CD14-positive monocyte (primary cell): ENCODE data around the gene RGS2. TPM values are rescaled to one million over a fixed set of nuclear protein-coding genes. Genes with fewer than 3 reads are reported as not detected.

Experiments used
- DNase-seq, 3 donors: peaks; one replicate each; pipeline ENCODE4 v3.0.0-alpha.2; 2011 to 2022
- H2AFZ ChIP-seq: 2 replicates; pipeline ENCODE4 v1.6.0; 2012; ENCODE audit warnings: mild to moderate bottlenecking, low read depth, low read length, inconsistent platforms; ENCODE audit not compliant: insufficient read depth, poor library complexity, severe bottlenecking
- H3K27ac ChIP-seq, 2 donors: 1 replicate in 1 of 2; 2 replicates in 1 of 2; pipeline ENCODE4 v1.5.1; 2012 to 2013; ENCODE audit warnings: low read length in 2 of 2, control low read depth in 1 of 2, inconsistent platforms in 1 of 2, low read depth in 1 of 2, mild to moderate bottlenecking in 1 of 2
- H3K27me3 ChIP-seq, 2 donors: one replicate each; pipeline versions ENCODE4 v1.6.0 to v1.6.1; 2011 to 2013; ENCODE audit warnings: low read length in 2 of 2; ENCODE audit not compliant: control insufficient read depth in 2 of 2, insufficient read depth in 2 of 2
- H3K36me3 ChIP-seq, 2 donors: replicated peaks in 1 of 2; 1 replicate in 1 of 2; 2 replicates in 1 of 2; pipeline versions ENCODE4 v1.5.1 to v1.6.1; 2012 to 2013; ENCODE audit warnings: low read length in 2 of 2, control low read depth in 1 of 2, inconsistent platforms in 1 of 2, mild to moderate bottlenecking in 1 of 2; ENCODE audit not compliant: insufficient read depth in 2 of 2, control insufficient read depth in 1 of 2
- H3K4me1 ChIP-seq, 2 donors: 1 replicate in 1 of 2; 2 replicates in 1 of 2; pipeline versions ENCODE4 v1.5.1 to v1.6.1; 2012 to 2013; ENCODE audit warnings: low read length in 2 of 2, control low read depth in 1 of 2, inconsistent platforms in 1 of 2, mild to moderate bottlenecking in 1 of 2, moderate library complexity in 1 of 2; ENCODE audit not compliant: insufficient read depth in 2 of 2, control insufficient read depth in 1 of 2
- H3K4me2 ChIP-seq: replicated peaks from 2 replicates; pipeline ENCODE3; 2012; ENCODE audit warnings: low read length, moderate library complexity, mild to moderate bottlenecking; ENCODE audit not compliant: poor library complexity, severe bottlenecking; ENCODE audit errors: extremely low read depth
- H3K4me3 ChIP-seq, 3 experiments: fragments of 200-600 bp in 1 of 3; sonication (generic) in 1 of 3; replicated peaks in 1 of 3; 1 replicate in 2 of 3; 2 replicates in 1 of 3; pipeline ENCODE4 v1.5.1; 2011 to 2013; ENCODE audit warnings: low read length in 3 of 3, mild to moderate bottlenecking in 3 of 3, control low read depth in 2 of 3, low read depth in 2 of 3, inconsistent platforms in 1 of 3, moderate library complexity in 1 of 3
- H3K79me2 ChIP-seq: 2 replicates; pipeline ENCODE4 v1.6.0; 2012; ENCODE audit warnings: mild to moderate bottlenecking, control low read depth, inconsistent platforms, low read length, moderate library complexity; ENCODE audit not compliant: insufficient read depth
- H3K9ac ChIP-seq: 2 replicates; pipeline ENCODE4 v1.6.0; 2017; ENCODE audit warnings: low read length, mild to moderate bottlenecking; ENCODE audit not compliant: insufficient read depth, poor library complexity, severe bottlenecking
- H3K9me3 ChIP-seq, 2 donors: replicated peaks in 1 of 2; 1 replicate in 1 of 2; 2 replicates in 1 of 2; pipeline versions ENCODE4 v1.5.1 to v1.6.1; 2012 to 2013; ENCODE audit warnings: low read length in 2 of 2, control low read depth in 1 of 2; ENCODE audit not compliant: control insufficient read depth in 1 of 2, insufficient read depth in 1 of 2
- H4K20me1 ChIP-seq: 2 replicates; pipeline ENCODE4 v1.6.0; 2012; ENCODE audit warnings: mild to moderate bottlenecking, low read length, control low read depth, moderate library complexity; ENCODE audit not compliant: insufficient read depth
- H3K27ac Mint-ChIP-seq, 7 donors: one replicate each; pipeline ENCODE4 v1.8.0; 2020; ENCODE audit warnings: mild to moderate bottlenecking in 7 of 7, mixed read lengths in 7 of 7, moderate library complexity in 6 of 7, inconsistent platforms in 2 of 7
- H3K27me3 Mint-ChIP-seq, 3 donors: one replicate each; pipeline ENCODE4 v1.8.0; 2021 to 2022; ENCODE audit warnings: low read depth in 3 of 3, mild to moderate bottlenecking in 3 of 3, mixed read lengths in 3 of 3, moderate library complexity in 3 of 3, inconsistent platforms in 1 of 3
- H3K36me3 Mint-ChIP-seq, 2 donors: one replicate each; pipeline ENCODE4 v1.8.0; 2020; ENCODE audit warnings: mixed read lengths in 2 of 2, inconsistent platforms in 1 of 2, mild to moderate bottlenecking in 1 of 2
- H3K4me1 Mint-ChIP-seq: one replicate; pipeline ENCODE4 v1.8.0; 2020; ENCODE audit warnings: mild to moderate bottlenecking, mixed read lengths
- H3K4me3 Mint-ChIP-seq, 2 donors: one replicate each; pipeline ENCODE4 v1.8.0; 2020; ENCODE audit warnings: mild to moderate bottlenecking in 2 of 2, mixed read lengths in 2 of 2, moderate library complexity in 1 of 2
- H3K9me3 Mint-ChIP-seq, 7 donors: one replicate each; pipeline ENCODE4 v1.8.0; 2020 to 2022; ENCODE audit warnings: mixed read lengths in 7 of 7, mild to moderate bottlenecking in 6 of 7, moderate library complexity in 6 of 7, inconsistent platforms in 2 of 7
- CTCF ChIP-seq: fragments of 200-600 bp; IDR thresholded peaks from one replicate; pipeline ENCODE4 v1.8.0; 2022; ENCODE audit warnings: antibody characterized with exemption, mild to moderate bottlenecking
- WGBS: methylation state at CpG from one replicate; pipeline ENCODE4 v1.1.5; 2013; ENCODE audit warnings: missing lambda C conversion rate; ENCODE audit not compliant: insufficient coverage; 5-methylcytosine and 5-hydroxymethylcytosine counted together
- intact Hi-C, 2 donors: fragments of 100-400 bp; cut with micrococcal nuclease; formaldehyde crosslinking; loops; one replicate each; pipeline versions ENCODE4 v1.15.0 to v1.15.1; 2023
- polyA plus RNA-seq, 3 donors: library from polyadenylated mRNA; depleted of rRNA in 1 of 3; unstranded in 2 of 3; stranded (reverse) in 1 of 3; fragments of 300-500 nt in 2 of 3; fragments of >200 nt in 1 of 3; fragmentation: Illumina TruSeq in 2 of 3; gene quantifications; 1 replicate in 2 of 3; 2 replicates in 1 of 3; pipeline ENCODE4 v1.2.3, GENCODE V29; 2012 to 2021

The RGS2 gene
- polyA plus RNA-seq, 3 donors: 974 to 3,307 (median 1,708) TPM

GRCh38 chr1:192844360-192844759 is 35.5 kb downstream of the RGS2 start:
- no peaks in the 10 kb centered on the region for H3K4me1 ChIP-seq
- WGBS: no CpG with 5 or more reads among the region's 1 CpG
- no peaks in the 10 kb centered on the region for H3K36me3 ChIP-seq
- Mint-ChIP-seq H3K27me3 (peaks cover 2 to 3% (median 2%) of the 10 kb centered on the region in 3 donors), H3K9me3 (peaks cover 0 to 2% (median 0%) of the 10 kb centered on the region in 7 donors), H3K36me3 (no peaks in the 10 kb centered on the region), H3K4me3 (no peak overlapping the region), H3K27ac (no peak overlapping the region), H3K4me1 (peaks cover 3% of the 10 kb centered on the region)
- H3K79me2 ChIP-seq: no peaks in the 10 kb centered on the region
- intact Hi-C loops: no loop called here
- H2AFZ ChIP-seq: no peak overlapping the region
- TF ChIP-seq CTCF: no peak
- no peak overlapping the region for H3K27ac ChIP-seq
- no peaks in the 10 kb centered on the region for H3K9me3 ChIP-seq
- no peak overlapping the region for H3K9ac ChIP-seq
- DNase-seq: no peak
- no peaks in the 10 kb centered on the region for H3K27me3 ChIP-seq
- no peak overlapping the region for H3K4me2 ChIP-seq
- H3K4me3 ChIP-seq: no peak overlapping the region
- no peaks in the 10 kb centered on the region for H4K20me1 ChIP-seq

GRCh38 chr1:192846950-192847349 is 38.1 kb downstream of the RGS2 start:
- no peak for TF ChIP-seq CTCF
- H3K9me3 Mint-ChIP-seq: peaks cover 0 to 2% (median 0%) of the 10 kb centered on the region in 7 donors
- H3K4me1 ChIP-seq: no peaks in the 10 kb centered on the region
- no peak overlapping the region for H3K27ac Mint-ChIP-seq
- no peak overlapping the region for H2AFZ ChIP-seq
- H3K36me3 ChIP-seq: no peaks in the 10 kb centered on the region
- no peaks in the 10 kb centered on the region for H3K27me3 ChIP-seq
- intact Hi-C loops: no loop called here
- H3K9me3 ChIP-seq: no peaks in the 10 kb centered on the region
- H3K4me1 Mint-ChIP-seq: peaks cover 8% of the 10 kb centered on the region
- H3K27me3 Mint-ChIP-seq: peaks cover 3 to 5% (median 3%) of the 10 kb centered on the region in 3 donors
- no peaks in the 10 kb centered on the region for H4K20me1 ChIP-seq
- no peak overlapping the region for H3K4me3 ChIP-seq
- no peak overlapping the region for H3K4me2 ChIP-seq
- no peaks in the 10 kb centered on the region for H3K79me2 ChIP-seq
- no peak overlapping the region for H3K27ac ChIP-seq
- no peak for DNase-seq
- no peaks in the 10 kb centered on the region for H3K36me3 Mint-ChIP-seq
- H3K9ac ChIP-seq: no peak overlapping the region
- 100% methylated on average over 1 of the region's 2 CpGs for WGBS
- H3K4me3 Mint-ChIP-seq: no peak overlapping the region
